ENCODE data around the gene HOXD1.

The HOXD1 gene

DNA sequence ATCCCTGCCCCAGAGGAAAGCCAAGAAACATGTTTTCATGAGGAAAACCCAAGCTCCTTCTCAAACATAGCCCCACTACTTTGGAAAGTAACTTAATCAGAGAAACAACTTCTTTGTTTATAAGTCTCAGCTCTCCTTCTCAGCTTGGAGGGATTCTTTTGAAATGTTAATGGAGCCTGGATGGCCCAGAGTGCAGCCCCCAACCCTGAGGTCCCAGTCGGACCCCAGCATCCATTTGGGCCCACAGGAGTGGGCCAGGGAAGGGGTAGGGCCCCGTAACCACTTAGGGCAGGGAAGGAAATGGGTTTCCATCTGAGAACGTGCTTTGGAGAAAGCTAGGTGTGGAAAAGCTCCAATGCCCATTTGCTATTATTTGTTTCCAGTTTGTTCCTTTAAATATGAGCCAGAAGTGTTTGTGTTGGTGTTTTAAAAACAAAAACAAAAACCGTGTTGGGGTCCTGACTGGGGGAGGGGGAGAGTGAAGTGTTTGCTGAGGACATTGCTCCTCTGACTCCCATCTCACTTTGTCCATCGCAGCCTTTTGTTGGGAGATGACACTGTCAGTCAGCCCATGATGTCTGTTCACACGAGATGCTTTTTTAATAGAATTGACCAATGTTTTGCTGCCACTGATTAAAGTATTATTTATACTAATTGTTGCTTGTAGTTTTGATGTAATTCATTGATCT is 33.0 kb upstream of the HOXD1 start:
- Histone ChIP-seq H3K27ac (ENCODE audit: low read depth, low read length) (no peak overlapping the region), H3K4me3 (ENCODE audit: low read length) (no peak overlapping the region), H3K4me1 (ENCODE audit: insufficient read depth, low read length) (peaks cover 7% of the 10 kb centered on the region; the same call in 1 of the 2 replicates), H3K27me3 (ENCODE audit: insufficient read depth, low read length) (peaks cover 100% of the 10 kb centered on the region), H3K36me3 (ENCODE audit: insufficient read depth, low read length) (no peaks in the 10 kb centered on the region), H3K9me3 (ENCODE audit: insufficient read depth, low read depth, low read length) (0 out of 2 replicates have a peak, but pooled peaks cover 4% of the 10 kb centered on the region), H3K9ac (ENCODE audit: low read depth, low read length) (no peak overlapping the region)
- 1% methylated on average over 5 of the region's 6 CpGs for WGBS

DNA sequence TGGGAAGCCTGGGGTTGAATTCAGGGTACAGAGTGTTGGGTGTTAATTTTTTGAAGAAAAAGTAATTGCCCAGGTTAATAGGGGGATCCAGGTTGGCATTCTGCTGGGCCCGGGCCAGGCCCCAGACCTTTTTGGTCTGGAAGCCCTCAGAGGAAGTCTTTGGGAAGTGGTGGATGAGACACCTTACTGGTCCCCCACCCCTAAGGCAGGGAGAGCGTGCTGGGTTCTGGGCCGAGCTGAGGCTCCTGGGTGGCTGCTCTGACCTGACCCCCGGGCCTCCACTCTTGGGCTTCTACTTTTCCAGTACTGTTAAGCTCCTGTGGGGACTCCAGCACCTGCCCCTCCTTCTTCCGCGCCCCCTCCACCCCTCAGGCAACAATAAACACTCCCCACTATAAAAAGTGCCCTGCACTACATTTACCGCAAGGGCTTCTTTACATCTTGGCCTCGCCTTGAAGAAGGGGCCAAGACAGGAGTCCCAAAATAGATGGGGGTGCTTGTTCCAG is 32.1 kb upstream of the HOXD1 start:
- WGBS: 12% methylated on average over 8 of the region's 8 CpGs
- Histone ChIP-seq H3K27me3 (ENCODE audit: insufficient read depth, low read length) (peaks cover 100% of the 10 kb centered on the region), H3K27ac (ENCODE audit: low read depth, low read length) (no peak overlapping the region), H3K9me3 (ENCODE audit: insufficient read depth, low read depth, low read length) (0 out of 2 replicates have a peak, but pooled peaks cover 4% of the 10 kb centered on the region), H3K9ac (ENCODE audit: low read depth, low read length) (no peak overlapping the region), H3K4me3 (ENCODE audit: low read length) (no peak overlapping the region), H3K36me3 (ENCODE audit: insufficient read depth, low read length) (no peaks in the 10 kb centered on the region), H3K4me1 (ENCODE audit: insufficient read depth, low read length) (peaks cover 7% of the 10 kb centered on the region; the same call in 1 of the 2 replicates)

DNA sequence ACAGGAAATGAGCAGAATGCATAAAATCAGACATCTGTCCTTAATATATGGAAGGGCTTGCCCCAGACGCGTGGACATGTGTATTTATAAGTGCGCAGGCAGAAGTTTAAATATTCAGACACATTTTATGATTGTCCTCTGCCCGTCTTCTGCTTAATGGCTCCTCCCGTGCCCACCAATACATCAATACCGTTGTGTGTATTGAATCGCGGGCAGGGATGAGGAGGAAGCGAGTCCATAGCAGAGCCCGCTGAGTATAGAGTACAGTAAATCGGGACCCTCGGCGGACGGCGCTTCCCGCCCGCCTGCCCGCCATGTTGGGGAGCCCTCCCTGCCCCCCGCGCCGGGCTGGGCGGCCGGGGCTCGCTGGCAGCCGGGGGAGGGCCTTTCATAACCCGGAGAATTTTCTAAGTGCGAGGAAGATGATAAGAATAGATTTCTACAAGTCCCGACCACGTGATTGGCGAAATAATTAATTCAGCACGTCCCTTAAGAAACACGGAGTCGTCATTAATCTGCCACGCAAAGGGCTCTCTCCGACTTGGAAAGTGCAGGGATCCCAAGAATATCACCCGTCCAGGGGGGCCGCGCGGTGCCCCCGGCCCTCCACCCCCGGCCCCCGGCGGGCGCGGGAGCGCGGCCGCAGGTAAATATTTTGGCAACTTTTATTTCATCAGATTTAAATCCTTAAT is 31.5 kb upstream of the HOXD1 start, which contains the start of gene HOXD3:
HOXD3 (plus strand) TSS at position 501 of the 692 bp plus-strand sequence. CDS start 11,808 bp downstream, outside the sequence.
- no peak within 1 kb of the TSS for H3K9ac ChIP-seq (ENCODE audit: low read depth, low read length)
- peaks cover 100% of the 10 kb centered on the region for H3K27me3 ChIP-seq (ENCODE audit: insufficient read depth, low read length)

DNA sequence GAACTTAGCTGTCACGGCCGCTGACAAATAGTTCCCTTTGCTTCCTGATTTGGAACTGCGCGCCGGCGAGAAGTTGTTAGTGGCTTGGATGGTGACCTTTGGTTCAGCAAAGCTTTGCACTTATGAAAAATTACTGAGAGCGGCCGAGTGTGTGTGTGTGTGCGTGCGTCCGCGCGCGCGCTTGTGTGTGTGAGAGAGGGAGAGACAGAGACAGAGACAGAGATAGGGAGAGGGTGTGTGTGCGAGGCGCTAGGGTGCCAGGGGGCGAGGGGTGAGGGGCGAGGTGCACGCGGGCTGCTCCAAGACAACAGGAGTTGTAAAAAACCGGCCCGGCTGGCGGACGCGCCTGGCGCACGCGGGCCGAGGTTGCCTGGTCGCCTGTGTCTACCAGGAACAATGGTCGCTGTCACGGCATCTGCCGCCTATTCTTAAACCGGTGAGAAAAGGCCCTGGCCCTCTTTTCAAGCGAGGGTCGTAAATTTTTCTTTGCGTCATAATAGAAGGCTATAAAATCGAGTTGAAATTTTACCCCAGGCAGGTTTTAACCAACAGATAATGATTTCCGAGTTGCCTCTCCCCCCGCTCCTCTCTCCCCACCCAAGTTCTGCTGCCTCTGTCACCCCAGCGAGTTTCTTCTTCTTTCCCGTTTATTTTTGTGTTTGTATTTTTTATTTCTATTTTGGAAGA is 30.8 kb upstream of the HOXD1 start:
- Histone ChIP-seq H3K9ac (ENCODE audit: low read depth, low read length) (no peak overlapping the region), H3K4me3 (ENCODE audit: low read length) (no peak overlapping the region), H3K36me3 (ENCODE audit: insufficient read depth, low read length) (no peaks in the 10 kb centered on the region), H3K27me3 (ENCODE audit: insufficient read depth, low read length) (peaks cover 100% of the 10 kb centered on the region), H3K27ac (ENCODE audit: low read depth, low read length) (no peak overlapping the region), H3K9me3 (ENCODE audit: insufficient read depth, low read depth, low read length) (0 out of 2 replicates have a peak, but pooled peaks cover under 1% of the 10 kb centered on the region), H3K4me1 (ENCODE audit: insufficient read depth, low read length) (peaks cover 7% of the 10 kb centered on the region; the same call in 1 of the 2 replicates)
- WGBS: 2% methylated on average over 41 of the region's 43 CpGs

More for the DNA sequence above, 31.5 kb upstream of the HOXD1 start, which contains the start of gene HOXD3:
- Histone ChIP-seq H3K9me3 (ENCODE audit: insufficient read depth, low read depth, low read length) (0 out of 2 replicates have a peak, but pooled peaks cover 4% of the 10 kb centered on the region), H3K4me3 (ENCODE audit: low read length) (no peak within 1 kb of the TSS), H3K36me3 (ENCODE audit: insufficient read depth, low read length) (no peaks in the 10 kb centered on the region), H3K27ac (ENCODE audit: low read depth, low read length) (no peak within 1 kb of the TSS), H3K4me1 (ENCODE audit: insufficient read depth, low read length) (peaks cover 7% of the 10 kb centered on the region; the same call in 1 of the 2 replicates)
- 4% methylated on average over 47 of the region's 48 CpGs for WGBS

- H3K27ac ChIP-seq (ENCODE audit: low read depth, low read length): no peak overlapping the region
Observed at GRCh38 chr2:176158186-176158591, 30.3 kb upstream of the HOXD1 start.

DNA sequence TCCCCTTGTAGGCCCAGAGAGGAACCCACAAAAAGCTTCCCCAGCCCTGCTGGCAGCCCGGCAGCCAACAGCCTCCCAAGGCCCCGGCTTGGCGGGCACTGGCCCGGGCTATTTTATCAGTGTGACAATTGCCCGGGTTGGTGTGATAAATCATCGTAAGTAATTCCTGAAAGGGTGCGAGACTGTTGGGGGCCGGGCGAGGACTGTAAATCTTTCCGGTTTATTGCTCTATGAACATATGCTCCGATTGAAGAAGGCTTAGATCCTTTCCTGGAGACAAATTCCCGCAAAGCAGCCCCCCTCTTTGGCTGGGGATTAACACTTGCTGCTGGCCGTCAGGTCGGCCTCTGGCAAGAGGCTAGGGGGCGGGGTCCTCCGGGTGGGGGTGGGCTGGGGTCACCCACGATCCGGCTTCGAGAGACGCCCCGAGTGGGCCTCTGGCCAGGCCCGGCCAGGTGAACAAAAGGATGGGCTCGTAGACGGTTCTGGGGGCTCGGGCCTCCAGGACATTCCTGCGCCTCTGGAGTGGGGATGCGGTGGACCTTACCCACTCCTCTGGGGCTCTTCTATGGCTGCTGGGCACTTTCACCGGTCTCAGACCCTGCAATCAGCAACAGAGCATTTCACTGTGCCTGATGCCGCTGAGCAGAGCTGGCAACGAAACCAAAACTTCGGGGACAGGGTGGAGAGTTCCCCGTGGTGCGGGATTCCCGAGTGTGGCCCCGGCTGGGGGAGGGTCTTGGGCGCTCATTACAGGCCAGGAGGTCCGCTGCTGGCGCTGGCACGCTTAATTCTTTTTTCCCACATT is 29.4 kb upstream of the HOXD1 start:
- Histone ChIP-seq H3K36me3 (ENCODE audit: insufficient read depth, low read length) (no peaks in the 10 kb centered on the region), H3K4me1 (ENCODE audit: insufficient read depth, low read length) (peaks cover 12% of the 10 kb centered on the region; the same call in 1 of the 2 replicates), H3K4me3 (ENCODE audit: low read length) (no peak overlapping the region), H3K9ac (ENCODE audit: low read depth, low read length) (no peak overlapping the region), H3K27ac (ENCODE audit: low read depth, low read length) (no peak overlapping the region), H3K9me3 (ENCODE audit: insufficient read depth, low read depth, low read length) (no peaks in the 10 kb centered on the region), H3K27me3 (ENCODE audit: insufficient read depth, low read length) (peaks cover 100% of the 10 kb centered on the region)
- WGBS: 5% methylated on average over 37 of the region's 39 CpGs

More at GRCh38 chr2:176158186-176158591, 30.3 kb upstream of the HOXD1 start:
- 1% methylated on average over 22 of the region's 22 CpGs for WGBS
- no peaks in the 10 kb centered on the region for H3K36me3 ChIP-seq (ENCODE audit: insufficient read depth, low read length)
- no peak overlapping the region for H3K4me3 ChIP-seq (ENCODE audit: low read length)
- no peaks in the 10 kb centered on the region for H3K9me3 ChIP-seq (ENCODE audit: insufficient read depth, low read depth, low read length)
- H3K9ac ChIP-seq (ENCODE audit: low read depth, low read length): no peak overlapping the region
- H3K27me3 ChIP-seq (ENCODE audit: insufficient read depth, low read length): peaks cover 100% of the 10 kb centered on the region
- peaks cover 10% of the 10 kb centered on the region; the same call in 1 of the 2 replicates for H3K4me1 ChIP-seq (ENCODE audit: insufficient read depth, low read length)

- Histone ChIP-seq H3K4me3 (ENCODE audit: low read length) (no peak overlapping the region), H3K9me3 (ENCODE audit: insufficient read depth, low read depth, low read length) (no peaks in the 10 kb centered on the region), H3K4me1 (ENCODE audit: insufficient read depth, low read length) (peaks cover 12% of the 10 kb centered on the region; the same call in 1 of the 2 replicates), H3K27me3 (ENCODE audit: insufficient read depth, low read length) (peaks cover 100% of the 10 kb centered on the region), H3K36me3 (ENCODE audit: insufficient read depth, low read length) (no peaks in the 10 kb centered on the region), H3K9ac (ENCODE audit: low read depth, low read length) (no peak overlapping the region), H3K27ac (ENCODE audit: low read depth, low read length) (no peak overlapping the region)
- 2% methylated on average over 43 of the region's 44 CpGs for WGBS
Observed at GRCh38 chr2:176159663-176160250, 28.7 kb upstream of the HOXD1 start.

DNA sequence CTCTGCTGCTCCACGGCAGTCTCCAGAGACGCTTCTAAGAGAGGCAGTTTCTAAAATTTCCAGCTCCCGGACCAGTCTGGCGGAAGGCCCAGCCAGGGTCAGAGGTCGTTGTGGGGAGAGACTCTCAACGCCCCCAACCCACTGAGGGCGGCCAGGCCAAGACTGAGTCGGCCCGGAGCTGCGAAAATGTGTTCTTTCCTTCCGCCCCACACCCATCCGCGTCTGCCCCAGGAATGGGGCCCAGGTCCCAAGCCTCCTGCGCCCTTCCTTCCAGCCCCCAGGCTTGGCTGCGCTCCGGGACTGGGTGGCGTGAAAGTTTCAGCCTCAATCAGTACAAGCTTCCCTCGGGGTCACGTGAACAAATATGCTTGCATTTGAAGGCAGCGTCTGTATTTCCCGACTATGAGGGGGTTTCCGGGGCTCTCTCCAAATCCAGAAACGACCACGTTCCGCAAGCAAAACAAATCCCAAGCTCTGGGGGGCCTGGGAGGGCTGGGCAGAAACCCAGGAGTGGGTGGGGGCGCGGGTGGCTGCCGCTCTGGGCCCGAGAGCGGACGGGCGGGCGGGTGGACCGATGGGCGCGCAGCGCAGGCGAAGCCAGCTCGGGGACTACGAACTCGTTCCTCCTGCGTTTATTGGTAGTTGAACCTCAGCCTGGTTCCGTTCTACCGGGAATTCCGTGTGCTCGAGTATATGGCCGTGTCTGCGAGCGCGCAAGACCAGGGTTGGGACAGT is 28.1 kb upstream of the HOXD1 start:
- peaks cover 6% of the 10 kb centered on the region; the same call in 1 of the 2 replicates for H3K4me1 ChIP-seq (ENCODE audit: insufficient read depth, low read length)
- no peak overlapping the region for H3K4me3 ChIP-seq (ENCODE audit: low read length)
- no peak overlapping the region for H3K27ac ChIP-seq (ENCODE audit: low read depth, low read length)
- H3K9me3 ChIP-seq (ENCODE audit: insufficient read depth, low read depth, low read length): no peaks in the 10 kb centered on the region
- whole genome bisulfite sequencing: 3% methylated on average over 50 of the region's 50 CpGs
- H3K36me3 ChIP-seq (ENCODE audit: insufficient read depth, low read length): no peaks in the 10 kb centered on the region
- H3K27me3 ChIP-seq (ENCODE audit: insufficient read depth, low read length): peaks cover 100% of the 10 kb centered on the region
- no peak overlapping the region for H3K9ac ChIP-seq (ENCODE audit: low read depth, low read length)

DNA sequence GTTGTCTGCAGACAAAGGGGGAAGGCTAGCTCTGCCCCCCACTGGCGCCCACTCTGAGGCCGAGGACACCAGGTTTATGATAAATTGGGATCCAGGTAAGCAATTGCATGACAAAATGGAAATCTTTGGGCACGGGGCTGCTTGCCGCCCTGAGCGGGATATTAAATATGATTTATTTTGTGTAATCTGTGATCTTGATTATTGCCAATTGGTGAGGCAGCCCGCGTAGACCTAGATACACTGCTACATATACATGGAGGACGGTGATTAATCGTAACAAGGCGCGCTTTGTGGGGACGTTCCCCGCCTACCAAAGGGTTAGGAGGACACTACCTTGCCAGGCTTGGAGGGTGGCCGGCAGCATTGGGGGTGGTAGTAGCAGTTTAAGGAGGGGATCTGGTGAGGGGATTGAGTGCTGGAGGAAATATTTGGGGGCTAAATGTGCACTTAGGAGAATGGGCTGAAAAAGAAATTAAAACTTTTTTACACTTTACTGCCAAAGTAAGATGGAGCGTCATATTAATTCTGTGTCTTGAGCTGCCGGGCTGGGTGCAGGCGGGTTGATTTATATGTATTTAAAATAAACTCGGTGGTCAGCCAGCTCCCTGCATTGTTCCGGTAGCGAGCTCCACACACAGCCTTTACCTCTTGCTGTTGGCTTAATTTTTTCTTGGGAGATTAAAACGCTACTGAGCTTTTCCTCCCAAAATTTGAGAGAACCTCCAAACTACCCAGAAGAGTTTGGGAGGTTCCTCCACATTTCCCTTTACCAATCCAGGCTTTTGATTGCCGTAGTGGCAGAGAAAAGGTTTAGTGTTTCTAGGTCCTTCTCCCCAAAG is 27.3 kb upstream of the HOXD1 start:
- no peak overlapping the region for H3K27ac ChIP-seq (ENCODE audit: low read depth, low read length)
- WGBS: 12% methylated on average over 22 of the region's 22 CpGs
- H3K36me3 ChIP-seq (ENCODE audit: insufficient read depth, low read length): no peaks in the 10 kb centered on the region
- H3K27me3 ChIP-seq (ENCODE audit: insufficient read depth, low read length): peaks cover 100% of the 10 kb centered on the region
- no peaks in the 10 kb centered on the region for H3K9me3 ChIP-seq (ENCODE audit: insufficient read depth, low read depth, low read length)
- H3K4me1 ChIP-seq (ENCODE audit: insufficient read depth, low read length): peaks cover 5% of the 10 kb centered on the region; the same call in 1 of the 2 replicates
- no peak overlapping the region for H3K9ac ChIP-seq (ENCODE audit: low read depth, low read length)
- no peak overlapping the region for H3K4me3 ChIP-seq (ENCODE audit: low read length)
